Natural killer cell (primary cell): Measurements from ENCODE around the gene SLC6A1. TPM values are rescaled to one million over a fixed set of nuclear protein-coding genes. Genes with fewer than 3 reads are reported as not detected.
A peak's percentile ranks its signal among the peaks of the same experiment; 100 is the strongest.

Source experiments
- ATAC-seq, 3 donors: fragments of 150-1000 bp in 2 of 3; fragments of 200-7000 bp in 1 of 3; cut with Tn5 transposase; 1 replicate in 1 of 3; 2 replicates in 2 of 3; pipeline ENCODE4 v1.10.0; 2021; ENCODE audit warnings: mild to moderate bottlenecking in 2 of 3, moderate library complexity in 2 of 3
- DNase-seq, 2 donors: peaks; one replicate each; pipeline versions ENCODE4 v3.0.0 to v3.0.0-alpha.2; 2013 to 2021; ENCODE audit warnings: mixed read lengths in 1 of 2
- H3K27ac ChIP-seq: one replicate; pipeline ENCODE4 v1.5.1; 2013; ENCODE audit warnings: mild to moderate bottlenecking, low read length
- H3K27me3 ChIP-seq: one replicate; pipeline ENCODE4 v1.6.1; 2013; ENCODE audit warnings: low read length; ENCODE audit not compliant: control insufficient read depth, insufficient read depth
- H3K36me3 ChIP-seq: one replicate; pipeline ENCODE4 v1.6.1; 2013; ENCODE audit warnings: low read length; ENCODE audit not compliant: control insufficient read depth, insufficient read depth
- H3K4me1 ChIP-seq: one replicate; pipeline ENCODE4 v1.6.1; 2013; ENCODE audit warnings: low read length; ENCODE audit not compliant: control insufficient read depth, insufficient read depth
- H3K4me3 ChIP-seq: one replicate; pipeline ENCODE4 v1.5.1; 2013; ENCODE audit warnings: low read length
- H3K9me3 ChIP-seq: one replicate; pipeline ENCODE4 v1.6.1; 2013; ENCODE audit warnings: low read length; ENCODE audit not compliant: control insufficient read depth, insufficient read depth
- H3K27ac Mint-ChIP-seq, 2 donors: one replicate each; pipeline ENCODE4 v1.8.0; 2022; ENCODE audit warnings: mild to moderate bottlenecking in 2 of 2, mixed read lengths in 2 of 2, moderate library complexity in 1 of 2
- H3K27me3 Mint-ChIP-seq, 2 donors: one replicate each; pipeline ENCODE4 v1.8.0; 2022; ENCODE audit warnings: low read depth in 2 of 2, mixed read lengths in 2 of 2
- H3K36me3 Mint-ChIP-seq: one replicate; pipeline ENCODE4 v1.8.0; 2022; ENCODE audit warnings: mixed read lengths
- H3K4me1 Mint-ChIP-seq, 2 donors: one replicate each; pipeline ENCODE4 v1.8.0; 2022; ENCODE audit warnings: mixed read lengths in 2 of 2
- H3K4me3 Mint-ChIP-seq: one replicate; pipeline ENCODE4 v1.8.0; 2022; ENCODE audit warnings: mild to moderate bottlenecking, moderate library complexity, mixed read lengths
- H3K9me3 Mint-ChIP-seq, 2 donors: one replicate each; pipeline ENCODE4 v1.8.0; 2022; ENCODE audit warnings: mixed read lengths in 2 of 2
- WGBS: methylation state at CpG from one replicate; pipeline ENCODE4 v1.1.7; 2013; ENCODE audit warnings: missing lambda C conversion rate; ENCODE audit not compliant: insufficient coverage; 5-methylcytosine and 5-hydroxymethylcytosine counted together
- intact Hi-C: fragments of 100-400 bp; cut with micrococcal nuclease; formaldehyde crosslinking; loops from one replicate; pipeline ENCODE4 v1.14.2; 2022
- total RNA-seq, 4 donors: library from RNA; stranded (reverse); fragments of 120-200 nt in 1 of 4; gene quantifications; one replicate each; pipeline versions ENCODE4 v1.2.3 to v1.2.4, GENCODE V29; 2013 to 2022
- TF ChIP-seq, protein P1 (sequence below): fragments of 200-600 bp; IDR thresholded peaks from one replicate; pipeline ENCODE4 v1.8.0; 2022; ENCODE audit warnings: antibody characterized with exemption

Gene SLC6A1
- total RNA-seq = not detected
- not detected for total RNA-seq (2013)

- H3K36me3 Mint-ChIP-seq = no peaks in the 10 kb centered on the region
- peaks cover 6 to 12% of the 10 kb centered on the region in 2 donors for H3K4me1 Mint-ChIP-seq
- peaks cover 45 to 69% of the 10 kb centered on the region in 2 donors for H3K27me3 Mint-ChIP-seq
- H3K4me1 ChIP-seq = no peaks in the 10 kb centered on the region
- H3K4me3 ChIP-seq = no peak within 1 kb of the TSS
- peak within 1 kb of the TSS; percentile 75 for H3K4me3 Mint-ChIP-seq
- intact Hi-C loops = no loop called here
- DNase-seq (no peak), ATAC-seq (peak in 1 of 3 donors; percentile 28)
- WGBS = 2% methylated on average over 63 of the region's 69 CpGs
- H3K9me3 Mint-ChIP-seq = no peaks in the 10 kb centered on the region
- TF ChIP-seq, protein P1, sequence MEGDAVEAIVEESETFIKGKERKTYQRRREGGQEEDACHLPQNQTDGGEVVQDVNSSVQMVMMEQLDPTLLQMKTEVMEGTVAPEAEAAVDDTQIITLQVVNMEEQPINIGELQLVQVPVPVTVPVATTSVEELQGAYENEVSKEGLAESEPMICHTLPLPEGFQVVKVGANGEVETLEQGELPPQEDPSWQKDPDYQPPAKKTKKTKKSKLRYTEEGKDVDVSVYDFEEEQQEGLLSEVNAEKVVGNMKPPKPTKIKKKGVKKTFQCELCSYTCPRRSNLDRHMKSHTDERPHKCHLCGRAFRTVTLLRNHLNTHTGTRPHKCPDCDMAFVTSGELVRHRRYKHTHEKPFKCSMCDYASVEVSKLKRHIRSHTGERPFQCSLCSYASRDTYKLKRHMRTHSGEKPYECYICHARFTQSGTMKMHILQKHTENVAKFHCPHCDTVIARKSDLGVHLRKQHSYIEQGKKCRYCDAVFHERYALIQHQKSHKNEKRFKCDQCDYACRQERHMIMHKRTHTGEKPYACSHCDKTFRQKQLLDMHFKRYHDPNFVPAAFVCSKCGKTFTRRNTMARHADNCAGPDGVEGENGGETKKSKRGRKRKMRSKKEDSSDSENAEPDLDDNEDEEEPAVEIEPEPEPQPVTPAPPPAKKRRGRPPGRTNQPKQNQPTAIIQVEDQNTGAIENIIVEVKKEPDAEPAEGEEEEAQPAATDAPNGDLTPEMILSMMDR = no peak
- H3K27ac Mint-ChIP-seq = no peak within 1 kb of the TSS
- peaks cover 3% of the 10 kb centered on the region for H3K27me3 ChIP-seq
- no peaks in the 10 kb centered on the region for H3K9me3 ChIP-seq
- H3K36me3 ChIP-seq = no peaks in the 10 kb centered on the region
- H3K27ac ChIP-seq = no peak within 1 kb of the TSS
These were observed at the start of gene SLC6A1 for GRCh38 chr3:10992017-10992942. SLC6A1 (plus strand) TSS chr3:10992748; CDS start chr3:11017212, 24,464 bp downstream.

- TF ChIP-seq, protein P1 = no peak
- no peaks in the 10 kb centered on the region for H3K27me3 ChIP-seq
- H3K27me3 Mint-ChIP-seq = peaks cover 0 to 9% of the 10 kb centered on the region in 2 donors
- no peaks in the 10 kb centered on the region for H3K36me3 Mint-ChIP-seq
- no peak overlapping the region for H3K27ac ChIP-seq
- no peaks in the 10 kb centered on the region for H3K36me3 ChIP-seq
- no peak overlapping the region for H3K27ac Mint-ChIP-seq
- H3K4me3 ChIP-seq = no peak overlapping the region
- intact Hi-C loops = no loop called here
- H3K4me1 Mint-ChIP-seq = no peaks in the 10 kb centered on the region
- no peak overlapping the region for H3K4me3 Mint-ChIP-seq
- H3K4me1 ChIP-seq = no peaks in the 10 kb centered on the region
- no peak for ATAC-seq
- no peaks in the 10 kb centered on the region for H3K9me3 Mint-ChIP-seq
- 93% methylated on average over 8 of the region's 8 CpGs for WGBS
- no peaks in the 10 kb centered on the region for H3K9me3 ChIP-seq
- DNase-seq = no peak
These were observed 47.7 kb upstream of the SLC6A1 start for GRCh38 chr3:10944866-10945265.

GRCh38 chr3:10945683-10946287 lies 46.8 kb upstream of the SLC6A1 start:
- no peaks in the 10 kb centered on the region for H3K36me3 ChIP-seq
- H3K27ac ChIP-seq = no peak overlapping the region
- peaks cover 0 to 9% of the 10 kb centered on the region in 2 donors for H3K27me3 Mint-ChIP-seq
- H3K4me1 ChIP-seq = no peaks in the 10 kb centered on the region
- no peaks in the 10 kb centered on the region for H3K9me3 Mint-ChIP-seq
- ATAC-seq (peak; percentile 54 to 89 (median 68)), DNase-seq (peak; percentile 40 to 61)
- H3K27ac Mint-ChIP-seq = no peak overlapping the region
- no peak overlapping the region for H3K4me3 Mint-ChIP-seq
- intact Hi-C loops = no loop called here
- no peaks in the 10 kb centered on the region for H3K36me3 Mint-ChIP-seq
- H3K4me3 ChIP-seq = no peak overlapping the region
- TF ChIP-seq, protein P1 = peak; percentile 64
- H3K4me1 Mint-ChIP-seq = no peaks in the 10 kb centered on the region
- H3K9me3 ChIP-seq = no peaks in the 10 kb centered on the region
- WGBS = 47% methylated on average over 8 of the region's 8 CpGs
- H3K27me3 ChIP-seq = no peaks in the 10 kb centered on the region
